ENCODE data around the gene ELK3.

The ELK3 gene

DNA sequence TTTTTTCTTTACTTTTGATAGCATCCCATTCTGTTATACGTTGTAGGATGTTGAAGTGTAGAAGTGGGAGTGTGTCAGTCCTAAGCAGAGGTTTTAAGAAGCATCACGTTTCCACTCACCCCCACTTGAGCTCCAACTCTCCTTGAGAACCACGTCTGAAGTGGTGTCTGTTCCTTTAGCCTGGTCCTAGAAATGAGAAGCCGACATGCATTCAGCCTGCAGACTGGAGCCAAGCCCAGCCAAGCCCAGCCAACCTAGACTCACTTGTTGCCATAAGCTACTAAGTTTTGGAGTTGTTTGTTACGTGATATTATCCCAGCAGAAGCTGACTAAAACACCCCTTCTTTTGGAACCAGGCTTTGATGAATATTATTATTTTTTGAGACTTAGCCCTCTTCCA, 4.4 kb upstream of the ELK3 start:
- DNase-seq (ENCODE audit: low read depth in 2 of 2): no peak

DNA sequence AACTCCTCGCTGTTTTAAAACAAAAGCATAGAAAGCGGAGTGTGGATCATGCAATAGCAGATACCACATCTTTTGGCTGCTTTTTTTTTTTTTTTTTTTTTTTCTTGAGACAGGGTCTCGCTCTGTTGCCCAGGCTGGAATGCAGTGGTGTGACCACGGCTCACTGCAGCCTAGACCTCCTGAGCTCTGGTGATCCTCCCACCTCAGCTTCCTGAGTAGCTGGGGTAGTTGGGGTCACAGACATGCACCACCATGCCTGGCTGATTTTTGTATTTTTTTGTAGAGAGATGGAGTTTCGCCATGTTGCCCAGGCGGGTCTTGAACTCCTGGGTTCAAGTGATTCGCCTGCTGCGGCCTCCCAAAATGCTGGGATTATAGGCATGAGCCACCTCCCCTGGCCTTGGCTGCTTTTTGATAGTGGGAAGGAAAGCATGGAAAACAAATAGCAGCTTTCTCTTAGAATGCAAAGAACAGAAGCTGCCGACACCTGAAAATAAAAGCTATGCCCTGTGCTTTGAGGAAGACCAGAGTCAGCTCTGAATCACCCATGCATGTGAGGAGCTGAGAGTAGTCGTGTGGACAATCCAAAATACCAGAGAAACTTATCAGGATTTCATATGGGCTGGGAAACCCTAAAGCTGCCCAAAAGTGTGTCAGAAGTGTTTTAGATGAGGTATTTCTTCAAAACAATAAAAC, 3.6 kb upstream of the ELK3 start:
- no peak for DNase-seq (ENCODE audit: low read depth in 2 of 2)

DNA sequence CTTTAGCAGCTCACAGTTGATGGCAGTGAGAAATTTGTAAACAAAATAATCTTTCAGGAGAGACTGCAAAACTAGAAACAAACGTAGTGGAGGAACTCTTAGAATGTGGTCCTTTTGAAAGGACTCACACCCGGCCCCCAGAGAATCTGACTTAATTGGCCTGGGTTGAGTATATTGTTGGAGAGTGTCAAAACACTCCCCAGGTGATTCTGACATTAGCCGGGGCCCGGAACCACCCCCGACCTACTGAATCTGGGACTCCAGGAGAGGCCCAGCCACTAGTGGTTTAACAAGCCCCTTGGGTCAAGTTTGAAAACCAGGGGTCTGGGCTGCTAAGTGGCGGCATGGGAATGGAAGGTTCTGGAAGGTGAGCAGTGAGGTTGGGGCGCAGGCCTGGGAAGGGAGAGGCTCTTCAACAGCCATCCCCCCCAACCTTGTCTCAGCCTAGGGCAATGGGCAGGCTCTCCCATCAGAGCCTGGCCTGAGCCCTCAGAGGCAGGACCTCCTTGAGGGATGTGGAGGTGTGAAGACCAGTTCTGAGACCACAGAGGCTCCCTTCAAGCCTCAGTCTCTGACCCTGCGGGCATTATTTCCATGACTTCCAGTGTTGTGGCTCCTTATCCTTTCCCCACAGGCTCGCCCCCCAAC, 1.1 kb upstream of the ELK3 start:
- DNase-seq (ENCODE audit: low read depth in 2 of 2): no peak

DNA sequence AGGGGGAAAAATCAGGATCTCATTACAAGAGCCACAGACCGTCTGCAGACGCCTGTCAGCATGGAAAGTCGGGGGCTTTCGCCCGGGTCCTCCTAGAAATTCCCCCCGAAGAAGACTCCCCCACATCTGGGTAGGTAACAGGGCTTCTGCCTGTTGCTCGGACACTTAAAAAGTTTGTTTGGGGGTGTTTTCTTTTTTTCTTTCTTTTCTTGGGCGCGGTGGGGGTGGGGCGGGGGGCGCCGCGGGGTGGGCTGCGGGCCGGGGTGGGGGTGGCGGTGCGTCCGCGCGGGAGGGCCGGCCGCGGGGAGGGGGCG, 358 bp downstream of the ELK3 start:
- no peak for DNase-seq (ENCODE audit: low read depth in 2 of 2)

DNA sequence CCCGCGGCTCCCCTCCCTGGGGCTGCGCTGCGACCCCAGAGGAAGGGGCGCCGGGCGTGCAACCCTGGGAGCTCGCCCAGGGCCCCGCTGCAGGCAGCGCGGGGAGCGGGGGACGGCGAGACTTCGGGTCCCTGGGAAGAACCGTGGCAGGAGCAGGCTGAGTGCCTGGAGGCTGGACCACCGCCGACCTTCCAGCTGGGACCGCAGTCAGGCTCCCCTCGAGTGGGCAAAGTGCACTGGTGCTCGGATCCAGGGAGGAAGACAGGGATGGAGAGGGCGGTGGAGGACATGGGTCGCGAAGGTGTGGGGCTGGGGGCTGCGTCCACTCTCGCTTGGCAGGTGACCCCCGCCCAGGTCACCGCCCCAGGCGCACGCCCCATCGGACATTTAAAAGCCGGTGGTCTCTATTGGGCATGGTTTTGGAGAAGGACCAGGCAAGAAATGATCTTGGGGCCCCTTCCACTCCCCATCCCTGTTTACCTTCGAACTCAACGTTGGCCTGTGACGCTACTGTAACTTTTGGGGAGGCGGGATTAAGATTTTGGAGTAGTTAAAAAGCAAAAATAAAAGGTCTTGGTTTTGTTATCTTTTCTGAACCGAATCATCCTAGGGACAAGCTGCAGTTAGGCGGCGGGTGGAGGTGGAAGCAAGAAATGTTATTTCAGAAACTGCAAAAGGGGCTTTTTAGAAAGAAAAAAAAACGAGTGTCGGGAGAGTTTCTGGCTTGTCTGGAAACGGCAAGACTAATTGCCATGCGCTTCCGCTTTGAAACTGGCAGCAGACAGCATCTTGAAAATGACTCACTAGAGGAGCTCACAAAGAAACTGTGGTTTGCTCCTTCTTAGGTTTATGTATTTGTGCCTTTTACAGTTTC, 1.0 kb downstream of the ELK3 start:
- peak; percentile 63 to 64 for DNase-seq (ENCODE audit: low read depth in 2 of 2)

DNA sequence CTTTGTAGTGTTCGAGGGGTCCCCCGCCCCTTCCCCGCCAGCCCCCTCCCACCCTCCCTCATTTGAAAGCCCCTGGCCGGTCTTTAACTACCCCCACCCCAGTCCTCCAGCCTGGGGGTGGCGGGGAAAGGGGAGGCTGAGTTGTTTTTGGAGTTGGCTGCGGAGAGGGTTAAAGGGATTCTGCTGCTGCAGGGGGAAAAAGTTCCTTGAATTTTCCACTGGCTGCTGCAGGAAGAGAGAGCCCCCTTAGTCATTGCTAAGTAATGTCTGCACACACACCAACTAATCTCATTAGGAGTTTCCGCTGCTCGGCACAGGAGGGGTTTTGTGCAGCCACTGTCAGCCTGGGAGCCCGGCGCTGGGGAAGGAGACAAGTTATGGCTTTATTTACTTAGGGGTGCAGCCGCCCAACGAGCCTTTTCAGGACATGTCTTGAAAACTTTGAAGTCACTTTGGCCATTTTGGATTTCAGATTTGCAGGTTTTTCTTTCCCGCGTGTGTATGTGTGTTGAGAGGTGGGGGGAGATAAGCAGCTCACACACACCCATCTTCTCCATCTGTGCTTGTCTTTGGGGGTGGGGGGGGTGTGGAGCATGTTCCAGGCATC, 1.8 kb downstream of the ELK3 start:
- peak; percentile 43 to 51 for DNase-seq (ENCODE audit: low read depth in 2 of 2)

DNA sequence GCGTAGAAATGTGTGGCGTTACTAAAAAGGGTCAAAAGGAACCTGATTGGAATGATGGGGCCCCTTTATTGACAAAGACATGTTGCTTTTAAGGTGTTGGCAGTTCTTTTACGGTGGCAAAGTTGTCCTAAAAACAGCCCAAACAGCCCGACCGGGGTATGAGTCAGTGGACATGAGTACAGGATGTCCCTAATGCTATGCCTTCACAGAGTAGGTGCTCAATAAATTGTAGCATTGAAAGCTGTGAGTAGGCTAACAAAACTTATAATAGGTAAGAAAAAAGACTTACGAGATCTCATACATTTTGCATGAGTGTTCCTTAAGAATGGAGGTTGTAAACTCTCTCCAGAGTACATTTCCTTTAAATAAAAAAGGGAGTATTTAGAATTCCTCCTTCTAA, 2.6 kb downstream of the ELK3 start:
- DNase-seq (ENCODE audit: low read depth in 2 of 2): no peak

DNA sequence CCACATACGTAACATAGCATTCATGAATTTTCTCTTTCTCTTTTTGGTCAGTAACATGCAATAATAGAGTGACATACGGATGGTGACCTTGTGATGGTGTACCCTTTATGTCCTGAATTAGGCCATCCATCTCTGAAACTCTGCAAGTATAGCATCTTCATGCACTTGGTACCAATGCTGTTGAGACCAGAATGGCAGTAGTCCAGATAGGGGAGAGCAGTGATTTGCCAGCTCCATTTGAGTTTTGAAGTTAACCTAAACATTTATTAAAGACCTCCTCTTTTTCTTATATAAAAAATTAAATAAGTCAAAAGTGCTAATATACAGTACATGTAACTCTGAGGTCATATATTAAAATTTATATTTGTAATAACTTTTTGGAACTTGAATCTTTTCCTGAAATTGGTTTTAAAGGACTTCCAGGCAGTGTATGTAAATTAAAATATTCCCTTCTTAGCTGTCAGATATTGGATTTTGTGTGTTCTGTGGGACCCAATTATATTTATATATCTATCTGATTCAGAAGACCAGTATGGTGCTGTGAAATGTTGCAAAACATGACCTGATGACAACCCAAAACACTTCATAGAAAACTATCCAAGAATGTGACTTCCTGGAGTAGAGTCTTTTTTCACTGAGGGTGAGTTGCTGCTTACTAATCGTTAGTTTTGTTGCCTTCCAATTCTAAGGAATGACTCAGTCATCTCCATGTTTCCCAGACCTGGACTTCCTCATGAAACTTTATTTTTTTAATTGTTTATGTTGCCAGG, 3.5 kb downstream of the ELK3 start:
- DNase-seq (ENCODE audit: low read depth in 2 of 2): peak; percentile 84

DNA sequence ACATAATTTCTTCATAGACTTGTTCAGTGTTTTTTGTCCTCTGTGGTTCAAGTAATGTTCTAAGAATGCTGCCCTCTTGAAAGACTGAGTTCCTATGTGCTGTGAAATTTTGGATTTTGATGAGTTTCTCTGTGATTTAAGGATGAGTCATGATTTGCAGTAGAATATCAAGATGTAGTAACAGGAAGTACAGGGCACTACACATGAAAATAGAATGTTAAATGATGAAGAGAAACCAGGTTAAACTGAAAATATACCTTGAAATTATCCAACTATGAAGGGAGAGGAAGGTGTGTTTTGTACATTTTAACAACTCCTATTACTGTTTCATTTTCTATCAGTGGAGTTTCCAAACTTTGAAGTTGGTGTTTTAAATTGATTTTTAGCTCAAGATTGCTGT, 4.8 kb downstream of the ELK3 start:
- peak; percentile 77 to 78 for DNase-seq (ENCODE audit: low read depth in 2 of 2)

DNA sequence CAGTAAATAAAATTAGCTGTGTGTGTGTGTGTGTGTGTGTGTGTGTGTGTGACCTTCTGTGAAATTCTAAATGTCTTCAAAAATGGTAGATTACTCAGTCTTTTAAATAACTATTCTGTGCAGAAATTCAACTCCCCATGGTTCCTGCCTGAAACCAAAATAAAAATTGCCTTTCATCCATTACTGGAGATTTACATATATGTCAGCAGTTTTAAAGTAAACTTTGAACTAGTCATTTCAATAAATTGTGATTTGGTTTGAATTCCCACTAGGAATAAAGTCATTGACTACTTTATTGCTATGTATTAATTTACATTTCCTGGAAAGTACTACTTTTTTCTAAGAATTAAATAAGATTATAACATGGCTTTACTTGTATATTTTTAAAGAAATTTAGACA, 5.3 kb downstream of the ELK3 start:
- DNase-seq (ENCODE audit: low read depth in 2 of 2): no peak

DNA sequence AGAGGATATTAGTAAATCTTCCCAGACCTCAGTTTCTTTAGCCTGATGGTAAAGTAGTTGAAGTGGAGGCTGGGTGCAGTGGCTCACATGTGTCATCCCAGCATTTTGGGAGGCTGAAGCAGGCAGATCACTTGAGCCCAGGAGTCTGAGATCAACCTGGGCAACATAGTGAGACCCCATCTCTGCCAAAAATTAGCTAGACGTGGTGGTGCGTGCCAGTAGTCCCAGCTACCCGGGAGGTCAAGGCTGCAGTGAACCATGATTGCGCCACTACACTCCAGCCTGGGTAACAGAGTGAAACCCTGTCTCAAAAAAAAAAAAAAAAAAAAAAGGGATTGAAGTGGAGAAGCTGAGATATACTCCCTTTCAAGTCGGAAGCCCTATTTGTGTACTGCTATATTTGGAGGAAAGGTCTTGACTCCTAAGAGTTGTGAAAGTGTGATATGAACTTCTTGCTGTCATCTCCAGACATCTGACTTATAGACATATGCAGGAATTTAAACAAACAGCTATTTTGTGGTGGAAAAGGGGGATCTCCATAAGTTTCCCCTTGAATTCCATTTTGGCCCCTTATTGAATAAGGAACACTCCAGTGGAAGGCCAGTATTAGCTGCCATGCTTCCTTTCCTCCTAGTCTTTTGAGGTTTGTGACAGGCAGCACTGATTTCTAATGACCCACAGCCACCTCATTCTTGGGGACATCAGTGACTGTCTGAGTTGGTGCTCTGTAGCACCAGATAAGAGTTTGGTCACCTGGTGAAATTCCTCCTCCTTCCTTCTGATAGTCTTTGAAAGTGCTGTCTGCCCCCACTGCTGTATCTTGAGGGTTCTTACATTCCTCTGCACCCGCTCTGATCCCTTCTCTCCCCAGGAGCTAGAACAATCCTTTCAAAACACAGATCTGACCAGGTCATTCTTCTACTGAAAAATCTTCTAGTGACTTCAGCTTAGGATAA, 7.4 kb downstream of the ELK3 start:
- no peak for DNase-seq (ENCODE audit: low read depth in 2 of 2)

DNA sequence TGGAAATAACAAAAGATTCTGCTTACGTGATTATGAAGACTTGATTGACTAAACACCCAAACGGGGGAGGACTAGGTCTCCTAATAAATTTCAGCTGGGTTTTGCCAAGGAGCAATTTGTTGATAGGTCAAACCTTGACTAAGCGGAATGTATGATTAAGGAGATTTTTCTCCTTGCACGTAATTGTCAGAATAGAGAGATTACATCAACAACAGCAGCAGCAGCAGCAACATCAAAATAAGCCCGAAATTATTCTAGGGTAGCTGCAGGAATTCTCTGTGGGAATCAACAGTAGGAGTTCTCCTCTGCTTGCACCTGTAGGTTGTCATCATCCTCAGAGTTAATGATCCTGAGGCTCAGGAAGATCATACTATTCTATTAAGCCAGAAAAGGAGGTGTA, 10.2 kb downstream of the ELK3 start:
- no peak for DNase-seq (ENCODE audit: low read depth in 2 of 2)

DNA sequence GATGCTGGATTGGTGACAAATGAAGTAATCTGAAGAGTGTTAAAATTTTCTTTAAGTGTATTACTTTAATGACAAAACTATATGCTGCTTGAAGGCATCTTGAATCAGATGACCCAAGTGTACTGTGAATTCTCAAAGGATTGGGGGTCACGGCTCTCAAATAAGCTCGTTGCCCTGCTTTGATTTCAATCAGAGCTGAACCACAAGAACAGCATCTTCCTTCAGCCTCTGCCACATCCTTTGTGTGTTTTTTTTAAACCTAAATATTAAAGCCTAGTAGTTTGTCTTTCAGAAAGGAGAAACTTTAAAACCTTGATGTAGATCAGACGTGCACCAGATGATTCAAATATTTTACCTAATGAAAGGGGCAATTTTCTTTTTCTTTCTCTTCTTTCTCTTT, 11.7 kb downstream of the ELK3 start:
- no peak for DNase-seq (ENCODE audit: low read depth in 2 of 2)

DNA sequence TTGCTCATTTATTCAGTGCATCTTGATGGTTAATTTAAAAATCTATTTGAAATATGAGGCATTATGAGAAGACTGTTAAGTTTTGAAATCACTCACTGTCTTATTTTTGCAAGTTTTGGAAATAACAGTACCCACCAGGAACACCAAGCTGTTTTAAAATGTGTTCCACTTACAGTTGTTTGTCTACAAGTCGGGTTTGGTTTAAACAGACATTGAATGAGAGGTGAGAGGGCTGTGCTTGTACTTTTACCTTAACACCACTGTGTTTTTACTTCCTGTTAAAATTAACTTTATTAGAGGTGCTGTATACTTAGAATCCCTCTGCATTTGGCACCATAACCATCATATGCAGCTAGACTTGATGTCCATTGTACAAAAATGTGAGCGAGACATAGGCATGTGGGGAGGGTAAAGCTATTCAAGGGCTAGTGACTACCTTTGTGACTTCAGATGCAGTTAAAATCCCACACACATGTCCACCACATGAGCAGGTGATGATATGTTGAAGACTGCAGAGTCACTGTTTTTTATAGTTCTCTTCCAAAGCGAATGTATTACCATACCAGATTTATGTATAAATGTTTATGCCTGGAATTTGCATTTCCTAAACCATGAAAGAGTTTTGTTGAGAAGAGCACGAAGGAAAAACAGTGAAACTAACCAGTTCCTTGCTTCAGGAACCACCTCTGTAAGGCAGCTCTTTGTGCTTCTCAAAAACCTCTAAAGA, 12.9 kb downstream of the ELK3 start:
- DNase-seq (ENCODE audit: low read depth in 2 of 2): no peak

DNA sequence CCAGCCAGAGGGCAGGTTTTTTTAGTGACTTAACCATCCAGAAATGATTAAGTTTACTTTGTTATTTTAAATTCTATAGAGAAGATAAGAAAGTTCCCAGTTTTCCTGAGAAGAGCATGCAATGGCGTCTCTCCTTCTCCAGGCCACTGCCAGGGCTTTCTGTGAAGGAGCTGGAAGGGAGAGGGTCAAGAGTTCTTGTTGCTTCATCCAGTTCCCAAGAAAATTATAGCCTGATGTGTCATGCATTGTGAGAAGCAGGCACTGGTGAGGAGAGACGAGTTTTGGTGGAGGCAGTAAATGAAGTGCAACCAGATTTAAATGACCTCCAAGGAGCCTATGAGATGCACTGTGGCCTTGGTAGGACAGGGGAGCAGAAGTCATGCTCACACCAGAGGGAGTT, 14.2 kb downstream of the ELK3 start:
- no peak for DNase-seq (ENCODE audit: low read depth in 2 of 2)

DNA sequence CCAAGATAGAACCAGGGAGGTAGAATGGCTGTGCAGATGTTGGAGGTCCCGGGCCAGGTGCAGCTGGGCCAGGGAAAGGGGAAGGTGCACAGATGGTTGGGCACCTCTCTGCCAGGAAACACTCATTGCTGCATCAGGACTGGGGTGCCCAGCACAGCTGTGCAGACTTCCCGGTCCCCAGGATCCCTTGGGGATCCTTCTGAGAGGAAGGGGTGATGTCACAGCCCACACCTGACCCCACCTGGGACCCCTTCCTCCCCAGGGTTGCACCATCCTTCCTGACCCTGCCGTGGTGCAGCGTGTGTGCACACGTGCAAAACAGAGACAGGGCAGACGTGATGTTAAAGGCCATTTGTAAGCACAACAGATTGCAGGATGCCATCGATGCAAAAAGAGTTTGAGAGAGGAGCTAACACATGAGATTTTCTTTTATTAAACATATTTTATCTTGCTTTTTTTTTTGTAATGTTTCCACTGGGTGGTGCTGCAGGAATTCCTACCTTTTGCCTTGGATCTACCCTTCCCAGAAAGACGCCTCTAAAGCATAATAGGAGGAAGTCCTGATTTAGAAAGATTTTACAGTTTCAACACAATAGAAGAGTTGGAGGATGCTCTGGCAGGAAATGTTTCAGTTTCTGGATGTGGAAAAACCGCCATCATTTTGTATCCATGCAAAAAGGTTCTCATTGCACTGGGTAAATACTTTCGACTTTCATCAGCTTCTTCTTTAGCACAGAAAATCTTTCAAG, 14.8 kb downstream of the ELK3 start:
- DNase-seq (ENCODE audit: low read depth in 2 of 2): no peak

DNA sequence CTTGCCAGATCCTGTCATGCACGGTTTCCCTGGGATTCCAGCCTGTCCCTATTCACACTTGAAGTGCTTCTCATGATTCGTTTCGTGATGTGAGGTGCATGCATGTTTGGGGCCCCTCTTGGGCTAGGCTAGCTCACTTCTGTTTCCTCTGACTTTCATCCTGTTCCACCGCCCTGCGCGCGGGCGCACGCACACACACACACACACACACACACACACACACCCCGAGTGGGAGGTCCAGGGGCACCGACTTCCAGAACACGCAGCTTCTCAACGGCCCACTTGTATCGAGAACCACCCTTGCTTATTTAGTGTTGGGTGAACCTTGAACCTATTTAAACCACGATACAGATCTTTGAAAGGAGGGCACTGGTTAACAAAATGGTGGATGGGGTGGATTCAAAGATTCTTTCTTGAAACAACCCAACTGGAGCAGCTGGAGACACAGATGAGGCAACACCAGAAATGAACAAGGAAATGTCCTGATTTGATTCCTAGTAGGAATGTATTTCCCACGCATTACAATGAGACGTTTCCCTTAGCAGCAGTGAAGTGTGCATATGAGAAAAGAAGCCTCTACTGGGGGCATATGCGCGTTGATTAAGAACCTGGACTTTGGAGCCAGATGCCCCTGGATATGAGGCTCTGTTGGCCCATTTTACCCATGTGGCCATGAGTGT, 16.3 kb downstream of the ELK3 start:
- DNase-seq (ENCODE audit: low read depth in 2 of 2): no peak

DNA sequence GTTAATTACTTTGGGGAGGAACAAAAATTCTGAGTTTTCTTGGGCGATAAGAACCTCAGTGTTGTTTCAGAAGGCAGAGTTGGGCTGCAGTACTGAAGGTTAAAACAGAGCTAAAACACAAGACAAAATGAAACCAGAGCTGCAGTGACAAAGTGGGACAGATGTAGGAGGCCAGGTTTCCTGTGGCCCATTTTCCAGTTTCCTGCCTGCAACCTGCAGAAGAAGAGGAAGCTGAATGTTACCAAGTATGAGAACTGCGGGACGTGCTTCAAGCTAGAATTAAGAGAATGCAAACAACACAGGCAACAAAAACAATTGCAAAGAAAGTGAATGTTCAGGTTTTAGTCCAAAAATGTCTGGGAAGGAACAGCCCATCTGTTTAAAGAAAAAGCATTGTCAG, 17.8 kb downstream of the ELK3 start:
- DNase-seq (ENCODE audit: low read depth in 2 of 2): no peak

Measured in fibroblast of skin of left biceps (primary cell).